SK-N-SH (cell line): ENCODE data around the gene ARHGDIG.

Source experiments
- CTCF ChIP-seq: fragments of 200-600 bp; sonication (generic); IDR thresholded peaks from 2 replicates; pipeline ENCODE4 v1.6.1; 2017; ENCODE audit warnings: antibody characterized with exemption, mild to moderate bottlenecking, moderate library complexity
- EP300 ChIP-seq, 2 experiments: IDR thresholded peaks; 2 replicates each; pipeline versions ENCODE4 v1.4.0 to v1.6.1; 2012; ENCODE audit warnings: borderline replicate concordance in 1 of 2, low read depth in 1 of 2, low read length in 1 of 2
- GABPA ChIP-seq: IDR thresholded peaks from 2 replicates; pipeline ENCODE4 v1.4.0; 2012; ENCODE audit warnings: low read depth, mild to moderate bottlenecking
- GATA2 ChIP-seq: sonication (generic); formaldehyde crosslinking; IDR thresholded peaks from 2 replicates; pipeline ENCODE4 v1.5.0; 2020; ENCODE audit warnings: mild to moderate bottlenecking, missing genetic modification reagents
- PBX3 ChIP-seq: IDR thresholded peaks from 2 replicates; pipeline ENCODE4; 2012
- POLR2AphosphoS5 ChIP-seq: IDR thresholded peaks from 2 replicates; pipeline ENCODE4 v1.6.1; 2012; ENCODE audit warnings: low read depth, low read length
- SIN3A ChIP-seq: IDR thresholded peaks from 2 replicates; pipeline ENCODE4 v1.6.1; 2012; ENCODE audit warnings: low read depth, mild to moderate bottlenecking, low read length, moderate library complexity, borderline replicate concordance
- TAF1 ChIP-seq: IDR thresholded peaks from 2 replicates; pipeline ENCODE4 v1.6.1; 2012; ENCODE audit warnings: low read depth, mild to moderate bottlenecking, low read length, moderate library complexity, borderline replicate concordance
- USF1 ChIP-seq: IDR thresholded peaks from 2 replicates; pipeline ENCODE4 v1.4.0; 2012; ENCODE audit warnings: low read depth, borderline replicate concordance
- USF2 ChIP-seq: fragments of 150-350 bp; IDR thresholded peaks from 2 replicates; pipeline ENCODE4 v1.6.1; 2017; ENCODE audit warnings: antibody characterized with exemption, low read length, low read depth, borderline replicate concordance
- YY1 ChIP-seq: IDR thresholded peaks from 2 replicates; pipeline ENCODE4 v1.4.0; 2012; ENCODE audit warnings: low read depth, mild to moderate bottlenecking

GRCh38 chr16:321532-321931, 41.1 kb downstream of the ARHGDIG start:
- no peak for TF ChIP-seq GABPA
- TF ChIP-seq CTCF: no peak
- no peak for TF ChIP-seq EP300 (IDR thresholded peaks at IDR 0.05; ENCODE audit: borderline replicate concordance in 1 of 2, low read depth in 1 of 2, low read length in 1 of 2)
- no peak for TF ChIP-seq USF2
- TF ChIP-seq PBX3: no peak
- no peak for TF ChIP-seq YY1
- no peak for TF ChIP-seq SIN3A
- no peak for TF ChIP-seq POLR2AphosphoS5
- no peak for TF ChIP-seq GATA2 (CRISPR knock-in tag)
- TF ChIP-seq USF1: no peak
- TF ChIP-seq TAF1: no peak
